Vagina (tissue), 2 donors: ENCODE data around the gene FUT2.

Source experiments
- CTCF ChIP-seq, 3 experiments: fragments of 450-650 bp in 2 of 3; fragments of 200-600 bp in 1 of 3; sonication (generic) in 1 of 3; IDR thresholded peaks; one replicate each; pipeline ENCODE4 v1.5.1; 2017 to 2019; ENCODE audit warnings: antibody characterized with exemption in 3 of 3, mild to moderate bottlenecking in 2 of 3, moderate library complexity in 2 of 3
- POLR2A ChIP-seq, 2 donors: fragments of 450-650 bp; IDR thresholded peaks; one replicate each; pipeline ENCODE4 v1.6.1; 2017; ENCODE audit warnings: antibody characterized with exemption in 2 of 2, mild to moderate bottlenecking in 2 of 2, moderate library complexity in 2 of 2
- POLR2AphosphoS5 ChIP-seq, 2 donors: sonication (generic); formaldehyde crosslinking; IDR thresholded peaks; one replicate each; pipeline ENCODE4 v1.9.0; 2017; ENCODE audit warnings: antibody characterized with exemption in 2 of 2, mild to moderate bottlenecking in 2 of 2, low read depth in 1 of 2; ENCODE audit not compliant: insufficient read depth in 1 of 2

GRCh38 chr19:48713864-48714755 lies 18.3 kb downstream of the FUT2 start:
- TF ChIP-seq CTCF (IDR thresholded peaks at IDR 0.05) (no peak), POLR2A (IDR thresholded peaks at IDR 0.05) (peak in 1 of 2 donors; percentile 58), POLR2AphosphoS5 (IDR thresholded peaks at IDR 0.05; ENCODE audit: insufficient read depth in 1 of 2, low read depth in 1 of 2) (peak; percentile 63 to 72)
